Gastroesophageal sphincter (tissue), 3 donors: Measurements from ENCODE around the gene SYTL3.

Experiments used
- POLR2A ChIP-seq, 2 donors: fragments of 450-650 bp; IDR thresholded peaks; one replicate each; pipeline ENCODE4 v1.6.1; 2017; ENCODE audit warnings: antibody characterized with exemption in 2 of 2, mild to moderate bottlenecking in 2 of 2, moderate library complexity in 1 of 2
- TF ChIP-seq, protein P1 (sequence below), 4 experiments: fragments of 200-600 bp in 2 of 4; fragments of 450-650 bp in 2 of 4; sonication (generic) in 1 of 4; IDR thresholded peaks; one replicate each; pipeline ENCODE4 v1.5.1; 2017 to 2019; ENCODE audit warnings: antibody characterized with exemption in 4 of 4, mild to moderate bottlenecking in 2 of 4, moderate library complexity in 2 of 4

DNA sequence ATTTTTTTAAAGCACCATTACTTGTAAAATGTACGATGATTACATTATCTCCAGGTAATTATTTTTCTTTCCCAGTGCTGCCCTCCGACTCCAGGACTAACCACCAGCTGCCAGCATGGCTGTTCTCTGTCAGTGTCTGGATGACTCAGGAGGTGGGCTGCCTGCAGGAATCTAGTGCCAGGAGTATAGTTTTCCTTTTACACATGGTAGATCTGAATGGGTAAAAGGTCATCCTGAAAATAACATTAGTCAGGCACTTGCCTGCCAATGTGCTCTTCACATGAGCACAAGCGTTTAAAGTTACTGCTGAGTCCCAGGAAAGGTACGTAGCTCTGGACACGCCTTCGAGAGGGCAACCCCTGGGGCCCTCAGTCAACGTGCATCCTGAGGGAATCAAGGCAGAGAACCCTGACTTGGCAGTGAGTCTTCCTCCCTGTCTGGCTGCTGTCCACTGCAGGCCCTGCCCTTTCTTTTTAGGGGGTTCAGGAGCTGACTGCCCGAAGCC, 7.7 kb upstream of the SYTL3 start:
- TF ChIP-seq, protein P1, sequence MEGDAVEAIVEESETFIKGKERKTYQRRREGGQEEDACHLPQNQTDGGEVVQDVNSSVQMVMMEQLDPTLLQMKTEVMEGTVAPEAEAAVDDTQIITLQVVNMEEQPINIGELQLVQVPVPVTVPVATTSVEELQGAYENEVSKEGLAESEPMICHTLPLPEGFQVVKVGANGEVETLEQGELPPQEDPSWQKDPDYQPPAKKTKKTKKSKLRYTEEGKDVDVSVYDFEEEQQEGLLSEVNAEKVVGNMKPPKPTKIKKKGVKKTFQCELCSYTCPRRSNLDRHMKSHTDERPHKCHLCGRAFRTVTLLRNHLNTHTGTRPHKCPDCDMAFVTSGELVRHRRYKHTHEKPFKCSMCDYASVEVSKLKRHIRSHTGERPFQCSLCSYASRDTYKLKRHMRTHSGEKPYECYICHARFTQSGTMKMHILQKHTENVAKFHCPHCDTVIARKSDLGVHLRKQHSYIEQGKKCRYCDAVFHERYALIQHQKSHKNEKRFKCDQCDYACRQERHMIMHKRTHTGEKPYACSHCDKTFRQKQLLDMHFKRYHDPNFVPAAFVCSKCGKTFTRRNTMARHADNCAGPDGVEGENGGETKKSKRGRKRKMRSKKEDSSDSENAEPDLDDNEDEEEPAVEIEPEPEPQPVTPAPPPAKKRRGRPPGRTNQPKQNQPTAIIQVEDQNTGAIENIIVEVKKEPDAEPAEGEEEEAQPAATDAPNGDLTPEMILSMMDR (IDR thresholded peaks at IDR 0.05), result no peak
- TF ChIP-seq POLR2A (IDR thresholded peaks at IDR 0.05), result no peak
